GM12875 (cell line): ENCODE measurements around the gene BTBD16.

Experiments used
- H3K4me3 ChIP-seq: one replicate; pipeline ENCODE4 v1.5.1; 2011; ENCODE audit warnings: low read depth, low read length, control low read depth
- CTCF ChIP-seq: IDR thresholded peaks from 2 replicates; pipeline ENCODE4 v1.5.1; 2011; ENCODE audit warnings: low read depth, mild to moderate bottlenecking, control low read depth, inconsistent platforms, low read length, moderate library complexity, borderline replicate concordance; ENCODE audit not compliant: insufficient read depth

Gene BTBD16

GRCh38 chr10:122230222-122230621, 40.9 kb upstream of the BTBD16 start:
- no peak for TF ChIP-seq CTCF

GRCh38 chr10:122232769-122233168, 38.3 kb upstream of the BTBD16 start:
- TF ChIP-seq CTCF: no peak
- no peak overlapping the region for H3K4me3 ChIP-seq

More at GRCh38 chr10:122230222-122230621, 40.9 kb upstream of the BTBD16 start:
- H3K4me3 ChIP-seq: no peak overlapping the region

GRCh38 chr10:122233857-122234348, 37.2 kb upstream of the BTBD16 start:
- H3K4me3 ChIP-seq: no peak overlapping the region
- TF ChIP-seq CTCF: no peak

- TF ChIP-seq CTCF: no peak
- H3K4me3 ChIP-seq: no peak overlapping the region
These were observed 36.7 kb upstream of the BTBD16 start for GRCh38 chr10:122234416-122234815.

GRCh38 chr10:122236690-122237306, 34.3 kb upstream of the BTBD16 start:
- no peak for TF ChIP-seq CTCF
- H3K4me3 ChIP-seq: no peak overlapping the region

- H3K4me3 ChIP-seq: no peak overlapping the region
- TF ChIP-seq CTCF: no peak
These were observed 33.6 kb upstream of the BTBD16 start for GRCh38 chr10:122237331-122237990.
